GM21529 (cell line): ENCODE measurements around the gene DPP9.
"Not testable (repeated sequence)": the region's sequence is repeated elsewhere in the genome, so short reads cannot be mapped to it uniquely, and the experiment has no call there.

ENCODE experiments used
- ATAC-seq: cut with Tn5 transposase; IDR thresholded peaks from one replicate; pipeline ENCODE4 v1.9.1; 2021; ENCODE audit not compliant: unreplicated experiment

The DPP9 gene

DNA sequence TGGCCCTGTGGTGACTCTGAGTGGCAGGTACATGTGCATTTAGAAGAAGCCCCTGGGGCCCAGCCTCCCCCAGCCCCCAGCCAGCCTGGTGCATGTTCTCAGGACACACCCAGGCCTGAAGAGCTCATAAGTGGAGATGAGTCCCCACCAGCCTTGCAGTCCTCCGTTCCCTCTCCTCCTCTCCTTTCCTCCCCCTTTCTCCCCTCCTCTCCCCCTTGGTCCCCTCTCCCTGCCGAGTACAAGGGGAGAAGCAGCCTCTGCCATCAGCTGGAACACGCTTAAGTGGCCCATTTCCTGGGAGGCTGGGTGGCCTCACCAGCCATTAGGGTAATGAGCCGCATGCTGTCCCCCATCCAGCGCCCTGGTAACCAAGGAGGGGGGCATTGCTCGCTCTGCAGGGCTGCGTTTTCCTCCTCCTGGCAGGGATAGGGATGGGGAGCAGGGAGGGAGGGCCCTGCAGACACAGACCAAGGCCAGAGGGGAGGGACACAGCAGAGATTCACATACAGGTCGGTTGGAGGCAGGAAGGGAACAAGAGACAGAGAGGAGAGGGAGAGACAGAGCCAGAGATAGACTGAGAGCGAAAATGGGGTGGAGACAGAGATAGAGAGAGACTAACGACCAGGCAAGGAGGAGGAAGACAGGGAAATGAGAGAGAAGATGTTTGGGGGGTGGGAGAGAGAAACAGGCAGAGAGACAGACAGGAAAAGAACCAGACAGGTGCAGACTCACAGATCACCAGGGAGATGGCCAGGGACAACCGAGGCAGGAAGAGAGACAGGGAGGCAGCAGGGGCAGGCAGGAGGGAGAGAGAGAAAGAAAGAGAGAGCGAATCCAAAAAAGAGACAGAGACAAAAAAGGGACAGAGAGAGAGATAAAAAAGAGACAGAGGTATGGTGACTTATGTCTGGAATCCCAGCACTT is 19.3 kb upstream of the DPP9 start:
- no peak for ATAC-seq

DNA sequence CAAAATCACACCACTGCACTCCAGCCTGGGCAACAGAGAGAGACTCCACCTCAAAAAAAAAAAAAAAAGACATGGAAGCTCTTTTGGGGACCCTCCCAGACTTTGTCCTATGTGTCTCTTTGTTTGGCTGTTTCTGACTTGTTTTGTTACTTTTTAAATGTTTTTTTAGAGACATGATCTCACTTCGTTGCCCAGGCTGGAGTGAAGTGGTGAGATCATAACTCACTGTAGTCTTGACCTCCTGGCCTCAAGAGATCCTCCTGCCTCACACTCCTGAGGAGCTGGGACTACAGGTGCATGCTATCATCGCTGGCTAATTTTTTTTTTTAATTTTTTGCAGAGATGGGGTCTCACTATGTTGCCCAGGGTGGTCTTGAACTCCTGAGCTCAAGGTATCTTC is 16.4 kb upstream of the DPP9 start:
- no peak for ATAC-seq

DNA sequence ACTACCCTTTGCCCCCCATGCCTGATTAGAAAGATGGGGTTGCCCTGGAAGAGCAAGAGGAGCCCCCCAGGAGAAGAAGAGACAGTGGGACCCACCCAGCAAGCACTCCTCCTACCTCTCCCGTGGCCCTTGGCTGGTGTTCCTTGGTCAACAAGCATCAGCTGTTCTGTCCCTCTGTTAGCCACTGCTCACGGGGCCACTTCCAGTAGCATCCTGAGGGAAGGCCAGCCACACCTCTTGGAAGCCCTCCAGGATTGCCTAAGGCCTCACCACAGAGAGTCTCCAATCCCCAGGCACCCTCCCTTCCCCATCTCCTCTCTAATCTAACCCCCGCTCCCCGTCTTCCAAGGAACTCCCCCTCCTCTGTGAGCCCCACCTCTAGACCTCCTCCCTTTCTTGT is 15.1 kb upstream of the DPP9 start:
- no peak for ATAC-seq

DNA sequence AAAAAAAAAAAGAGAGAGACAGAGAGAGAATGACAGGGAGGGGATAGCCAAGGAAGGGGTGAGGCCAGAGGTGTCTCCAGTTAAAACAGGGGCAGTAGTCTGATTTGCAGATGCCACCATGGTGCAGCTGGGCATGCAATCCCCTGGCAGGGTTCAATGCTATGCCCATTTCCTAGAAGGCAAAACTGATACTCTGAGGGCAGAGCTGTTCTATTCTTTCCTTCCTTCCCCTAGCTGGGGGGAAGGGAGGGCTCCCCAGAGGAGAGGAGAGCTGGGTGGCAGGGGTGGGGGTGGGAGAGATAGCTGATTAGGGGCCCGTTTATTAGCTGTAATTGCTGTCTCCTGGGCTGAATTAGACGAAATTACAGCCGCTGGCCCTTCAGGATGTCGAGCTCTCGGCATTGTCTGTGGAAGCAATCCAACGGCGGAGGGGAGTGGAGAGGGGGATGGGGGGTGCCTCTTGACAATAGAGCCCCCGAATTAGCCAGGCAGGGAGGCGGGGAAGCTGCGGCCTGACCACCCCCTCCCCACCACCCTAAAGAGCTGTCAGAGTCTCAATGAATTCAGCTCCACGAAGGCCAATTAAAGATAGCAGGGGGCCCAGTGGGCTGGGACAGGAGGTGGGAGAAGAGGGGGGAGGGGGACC is 14.4 kb upstream of the DPP9 start:
- no peak for ATAC-seq

DNA sequence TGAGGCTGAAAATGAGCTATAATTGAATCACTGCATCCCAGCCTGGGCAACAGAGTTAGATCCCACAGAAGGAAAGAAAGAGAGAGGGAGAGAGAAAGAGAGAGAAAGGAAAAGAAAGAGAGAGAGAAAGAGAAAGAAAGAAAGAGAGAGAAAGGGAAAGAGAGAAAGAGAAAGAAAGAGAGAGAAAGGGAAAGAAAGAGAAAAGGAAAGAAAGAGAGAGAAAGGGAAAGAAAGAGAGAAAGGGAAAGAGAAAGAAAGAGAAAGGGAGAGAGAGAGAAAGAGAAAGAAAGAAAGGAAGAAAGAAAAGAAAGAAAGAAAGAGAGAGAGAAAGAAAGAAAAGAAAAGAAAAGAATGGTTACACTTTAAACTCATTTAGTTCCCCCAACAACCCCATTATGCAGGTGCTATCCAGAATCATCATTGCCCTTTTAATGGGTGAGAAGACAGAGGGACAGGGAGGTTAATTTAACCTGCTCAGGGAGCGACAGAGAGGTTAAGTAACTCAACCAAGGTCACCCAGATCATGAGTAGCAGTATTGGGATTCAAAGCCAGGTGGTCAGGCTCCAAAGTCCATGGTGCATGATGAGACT is 10.2 kb upstream of the DPP9 start:
- no peak for ATAC-seq

DNA sequence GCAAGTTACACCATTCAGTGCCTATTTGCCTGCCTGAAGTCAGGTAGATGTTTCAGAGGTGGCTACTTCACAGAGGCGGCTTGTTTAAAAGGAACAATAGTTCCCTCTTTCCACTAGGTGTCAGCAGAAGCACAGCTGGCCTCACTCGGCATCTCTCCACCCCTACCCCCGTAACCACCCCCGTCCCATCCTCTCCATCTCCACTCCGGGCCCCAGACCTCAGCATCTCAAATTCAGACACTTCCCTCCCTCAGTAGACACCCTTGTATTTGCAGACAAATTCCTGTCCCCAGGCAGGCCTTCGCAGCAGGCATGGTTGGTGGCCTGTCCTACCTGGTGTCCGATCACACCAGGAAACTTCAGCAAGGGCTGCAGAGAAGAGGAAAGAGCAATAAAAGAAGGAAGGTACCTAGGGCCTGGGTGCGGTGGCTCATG is 9.1 kb upstream of the DPP9 start:
- ATAC-seq: no peak

DNA sequence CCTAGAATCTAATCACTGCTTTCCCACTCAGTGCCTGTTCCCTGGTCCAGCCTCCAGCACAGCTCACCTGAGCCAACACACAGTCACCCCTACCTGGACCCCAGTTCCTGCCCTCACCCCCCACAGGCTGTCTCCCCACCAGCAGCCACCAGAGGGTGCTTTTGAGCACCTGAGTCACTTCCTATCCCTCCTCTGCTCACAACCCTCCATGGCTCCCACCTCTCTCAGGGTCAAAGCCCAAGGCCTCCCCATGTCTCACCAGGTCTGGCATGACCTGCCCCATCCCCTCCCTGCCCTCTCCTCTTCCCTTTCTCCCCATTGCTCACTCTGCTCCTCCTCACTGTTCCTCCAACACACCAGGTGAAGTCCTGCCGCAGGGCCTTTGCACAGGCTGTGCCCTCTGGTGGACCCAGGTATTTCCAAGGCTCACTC is 7.1 kb upstream of the DPP9 start:
- no peak for ATAC-seq

DNA sequence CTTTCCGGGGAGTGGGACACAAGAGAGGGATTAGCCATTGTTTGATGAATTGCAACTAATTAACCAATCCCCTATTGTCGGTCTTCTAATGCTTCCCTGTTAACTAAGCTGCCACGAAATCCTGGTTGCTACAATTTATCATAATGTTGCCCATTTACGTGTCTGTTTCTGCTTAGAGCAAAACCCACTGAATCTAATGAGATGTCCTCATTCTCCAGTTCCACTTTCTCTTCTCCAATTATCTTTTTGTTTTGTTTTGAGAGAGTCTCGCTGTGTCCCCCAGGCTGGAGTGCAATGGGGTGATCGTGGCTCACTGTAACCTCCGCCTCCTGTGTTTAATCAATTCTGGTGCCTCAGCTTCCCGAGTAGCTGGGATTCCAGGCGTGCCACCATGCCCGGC is 5.2 kb upstream of the DPP9 start:
- no peak for ATAC-seq

DNA sequence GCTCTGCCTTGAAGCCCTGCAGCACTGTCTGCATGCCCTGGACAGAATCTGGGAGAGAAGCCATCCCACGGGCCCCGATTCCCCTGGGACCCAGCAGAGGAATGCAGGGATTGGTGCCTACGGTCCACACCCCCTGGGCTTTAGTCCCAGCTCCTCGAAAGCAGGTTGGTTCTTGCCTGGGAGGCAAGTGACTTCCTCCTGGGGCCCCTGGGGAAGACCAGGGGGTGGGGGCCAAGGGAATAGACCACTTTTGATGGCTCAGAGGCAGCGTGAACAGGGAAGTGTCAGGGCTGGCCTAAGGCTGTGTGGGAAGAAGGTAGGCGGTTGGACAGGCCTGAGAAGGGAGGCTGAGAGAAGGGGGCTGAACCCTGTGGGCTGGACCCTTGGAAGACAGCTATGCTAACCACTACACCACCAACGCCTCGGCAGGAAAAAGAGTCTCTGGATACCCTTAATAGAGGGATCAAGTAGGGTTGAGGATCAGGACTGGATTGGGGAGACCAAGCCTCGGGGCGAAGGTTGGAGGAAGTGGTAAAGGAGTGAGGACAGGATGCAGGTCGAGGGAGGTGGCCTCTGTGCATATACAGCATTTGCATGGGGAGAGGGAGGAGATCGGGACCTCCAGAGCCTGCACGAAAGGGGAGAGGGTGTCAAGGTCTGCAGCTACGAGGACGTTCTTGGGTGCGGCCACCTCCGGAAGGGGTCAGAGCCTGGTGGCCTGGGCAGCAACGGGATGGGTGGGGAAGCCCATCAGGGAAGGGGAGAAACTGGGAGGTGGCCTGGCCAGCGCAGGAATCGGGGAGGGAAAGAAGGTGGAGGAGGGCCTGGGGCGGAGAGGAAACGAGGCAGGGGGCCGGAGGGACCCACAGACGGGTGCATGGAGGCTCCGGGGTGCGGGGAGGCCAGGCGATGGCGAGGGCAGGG is 709 bp downstream of the DPP9 start:
- peak; percentile 10 for ATAC-seq

DNA sequence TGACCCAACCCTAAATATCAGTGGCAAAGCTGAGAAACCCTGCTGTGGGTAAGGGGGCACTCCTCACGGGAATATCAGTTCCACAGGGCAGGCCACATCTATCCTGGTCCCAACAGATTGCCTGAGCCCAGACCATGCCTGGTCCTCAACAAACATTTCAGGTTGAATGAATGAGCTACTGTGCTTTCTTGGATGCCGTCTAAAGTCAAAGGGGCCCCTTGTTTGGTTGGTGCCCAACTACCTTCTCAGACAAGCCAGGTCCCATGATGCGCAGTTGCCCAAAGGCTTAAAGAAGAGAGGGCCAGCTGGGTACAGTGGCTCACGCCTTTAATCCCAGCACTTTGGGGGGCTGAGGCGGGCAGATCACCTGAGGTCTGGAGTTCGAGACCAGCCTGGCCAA is 2.4 kb downstream of the DPP9 start:
- no peak for ATAC-seq

DNA sequence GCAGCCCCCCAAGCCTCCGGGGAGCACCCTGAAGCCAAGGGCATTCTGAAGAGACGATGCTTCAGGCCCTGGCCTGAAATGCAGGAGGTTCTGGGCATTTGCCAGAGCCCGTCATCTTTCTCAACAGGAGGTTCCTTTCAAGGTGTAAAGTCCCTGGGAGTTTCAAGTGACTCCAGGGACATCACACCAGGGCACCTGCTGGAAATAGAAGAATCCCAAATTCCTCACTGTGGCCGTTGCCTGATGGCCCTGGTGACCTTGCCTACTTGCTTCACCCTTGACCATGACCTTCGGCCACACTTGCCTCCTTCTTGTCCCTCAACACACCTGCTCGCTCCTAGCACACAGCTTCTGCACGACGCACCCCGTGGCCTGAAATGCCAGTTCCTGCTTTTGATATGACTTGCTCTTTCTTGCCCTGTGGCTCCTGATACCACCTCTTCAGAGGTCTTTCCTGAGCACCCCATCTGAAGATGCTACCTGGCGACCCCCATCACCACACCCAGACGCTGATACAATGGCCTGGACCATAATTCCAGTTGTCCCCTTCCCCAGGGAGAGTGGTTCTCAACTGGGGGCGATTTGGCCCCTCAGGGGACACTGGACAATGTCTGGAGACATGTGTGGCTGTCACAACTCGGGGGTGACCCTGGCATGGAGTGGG is 3.5 kb downstream of the DPP9 start:
- ATAC-seq: no peak

DNA sequence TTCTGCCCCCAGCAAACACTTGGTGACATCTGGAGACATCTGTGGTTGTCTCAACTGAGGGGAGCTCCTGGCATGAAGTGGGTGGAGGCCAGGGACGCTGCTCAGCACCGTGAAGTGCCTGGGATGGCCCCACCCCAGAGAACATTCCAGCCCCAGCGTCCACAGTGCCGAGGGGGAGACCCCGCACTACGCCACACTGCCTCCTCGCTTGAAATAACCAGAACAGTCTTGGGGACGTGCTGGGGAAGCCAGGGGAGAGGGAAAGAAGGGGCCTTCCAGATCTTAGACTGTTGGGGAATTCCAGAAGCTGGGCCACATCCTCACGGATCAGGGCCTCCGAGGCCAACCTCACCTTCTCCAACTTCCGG is 4.2 kb downstream of the DPP9 start:
- ATAC-seq: no peak

DNA sequence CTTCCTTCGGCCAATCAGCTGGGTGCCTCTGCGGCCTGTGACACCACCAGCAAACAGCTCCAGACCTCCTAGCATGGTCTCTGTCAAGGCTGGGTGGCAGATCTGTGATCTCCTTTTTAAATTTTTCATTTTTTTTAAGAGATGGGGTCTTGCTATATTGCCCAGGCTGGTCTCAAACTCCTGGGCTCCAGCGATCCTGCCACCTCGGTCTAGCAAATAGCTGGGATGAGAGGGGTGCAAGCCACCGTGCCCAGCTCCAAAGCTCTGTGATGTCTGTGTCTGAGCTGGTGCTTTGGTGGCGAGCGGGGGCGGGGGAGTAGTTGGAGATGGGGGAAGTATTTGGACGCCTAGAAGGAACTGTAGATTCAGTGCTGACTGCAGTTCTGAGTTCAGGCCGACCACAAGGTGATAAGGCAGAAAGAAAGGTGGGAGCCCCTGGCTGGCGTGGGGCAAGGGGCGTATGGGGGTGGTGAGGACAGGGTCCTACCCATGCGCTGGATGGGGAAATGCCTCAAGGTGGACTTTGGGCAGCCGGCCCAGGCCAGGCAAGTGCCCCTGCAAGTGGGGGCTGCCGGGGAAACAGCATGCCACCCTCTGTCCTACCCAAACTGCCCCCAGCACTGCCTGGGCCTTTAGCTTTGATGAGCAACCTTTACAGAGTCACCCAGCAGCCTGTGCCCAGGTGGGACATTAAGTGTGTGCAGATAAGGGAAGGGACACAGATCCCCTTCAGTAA is 5.5 kb downstream of the DPP9 start:
- ATAC-seq: no peak

DNA sequence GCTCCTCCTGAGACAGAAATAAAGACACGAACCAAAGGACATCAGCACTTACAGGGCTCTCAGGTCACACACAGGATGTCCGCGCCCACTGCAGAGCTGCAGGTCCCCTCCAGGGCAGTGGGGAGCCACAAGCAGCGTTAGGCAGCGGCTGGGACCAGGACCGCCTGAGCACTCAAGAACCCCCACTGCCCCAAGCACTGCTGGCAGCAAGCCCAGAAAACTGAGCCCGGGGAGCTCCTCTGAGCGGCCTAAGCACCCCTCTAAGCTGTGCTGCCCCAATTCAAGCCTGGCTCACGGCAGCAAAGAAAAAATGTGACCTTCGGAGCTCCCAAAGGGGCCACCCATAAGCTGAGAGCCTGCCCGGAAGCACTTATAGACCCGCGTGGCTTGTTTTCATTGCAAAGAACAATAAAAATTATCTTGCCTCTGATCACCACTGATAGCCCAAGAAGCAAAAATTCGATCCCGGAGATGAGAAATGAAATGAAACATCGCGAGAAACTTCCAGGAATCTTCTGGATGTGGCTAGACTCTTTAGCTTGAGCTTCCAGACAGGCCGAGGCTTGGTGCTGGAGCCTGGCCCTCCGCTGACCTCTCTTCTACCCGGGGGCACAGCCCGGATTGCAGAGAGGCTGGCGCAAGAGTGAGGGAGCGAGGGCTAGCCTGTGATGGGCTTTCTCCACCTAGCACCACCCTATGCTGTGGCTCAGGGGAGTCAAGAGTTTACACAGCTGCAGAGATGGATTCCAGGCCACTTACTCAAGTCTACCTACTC is 6.3 kb downstream of the DPP9 start:
- ATAC-seq: no peak

DNA sequence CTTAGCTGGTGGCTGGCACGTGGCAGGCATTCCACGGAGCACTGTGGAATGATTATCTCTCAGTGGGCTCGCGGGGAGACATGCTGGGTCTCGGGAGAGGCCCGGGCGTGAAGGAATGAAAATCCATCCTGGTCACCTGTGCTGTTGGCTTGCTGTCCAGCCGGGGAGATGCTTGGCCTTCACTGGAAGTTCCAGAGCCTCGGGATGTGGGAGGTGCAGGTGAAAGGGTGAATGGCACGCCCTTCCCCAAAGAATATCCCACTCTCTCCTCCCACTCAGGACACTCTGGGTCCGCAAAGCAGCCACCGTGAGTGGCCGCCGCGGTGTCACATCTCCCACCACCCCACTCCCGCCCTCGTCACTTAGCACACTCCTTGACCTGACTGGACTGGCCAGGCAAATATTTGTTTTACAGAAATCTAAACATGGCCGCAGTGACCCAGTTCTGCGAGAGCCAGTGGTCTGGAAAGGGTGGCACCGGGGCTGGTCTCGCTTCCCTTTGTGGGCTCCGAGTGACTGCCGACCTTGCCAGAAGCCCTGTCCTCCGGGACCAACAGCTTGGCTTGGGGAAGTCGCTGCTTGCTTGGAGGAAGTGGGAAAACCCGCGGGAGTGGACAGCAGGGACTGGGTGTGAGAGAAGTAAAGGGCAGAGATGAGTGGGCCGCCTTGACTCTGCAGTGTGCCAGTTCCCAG is 8.0 kb downstream of the DPP9 start:
- no peak for ATAC-seq

DNA sequence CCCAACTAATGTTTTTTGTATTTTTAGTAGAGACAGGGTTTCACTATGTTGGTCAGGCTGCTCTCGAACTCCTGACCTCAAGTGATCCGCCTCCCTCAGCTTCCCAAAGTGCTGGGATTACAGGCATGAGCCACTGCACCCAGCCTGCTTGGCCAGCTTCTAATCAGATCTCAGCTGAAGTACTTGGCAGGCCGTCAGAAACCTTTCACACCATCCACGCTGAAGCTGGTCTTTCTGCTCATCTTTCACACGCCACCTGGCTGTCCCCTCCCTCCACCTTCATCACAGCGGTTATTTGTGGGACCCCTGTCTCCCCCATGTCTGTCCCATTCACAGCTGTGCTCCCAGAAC is 8.5 kb downstream of the DPP9 start:
- not testable (repeated sequence) for ATAC-seq

DNA sequence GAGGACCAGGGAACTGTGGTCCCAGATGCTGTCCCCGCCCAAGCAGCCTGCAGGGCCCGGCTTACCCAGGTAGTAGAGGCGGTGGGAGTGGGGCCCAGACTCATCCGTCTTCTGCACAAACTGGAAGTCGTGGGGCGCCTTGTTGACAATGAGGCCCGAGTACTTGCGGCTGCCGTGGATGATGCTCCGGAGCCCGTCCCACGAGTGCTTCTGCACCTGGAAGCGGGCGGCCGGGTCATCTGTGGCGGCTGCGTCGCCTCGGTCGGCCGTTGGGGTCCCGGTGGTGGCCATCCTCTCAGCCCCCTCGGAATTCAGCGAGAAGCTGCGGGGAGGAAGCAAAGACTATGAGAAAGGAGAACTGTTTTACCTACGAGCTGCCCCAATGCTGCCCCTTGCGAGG is 9.6 kb downstream of the DPP9 start:
- no peak for ATAC-seq

DNA sequence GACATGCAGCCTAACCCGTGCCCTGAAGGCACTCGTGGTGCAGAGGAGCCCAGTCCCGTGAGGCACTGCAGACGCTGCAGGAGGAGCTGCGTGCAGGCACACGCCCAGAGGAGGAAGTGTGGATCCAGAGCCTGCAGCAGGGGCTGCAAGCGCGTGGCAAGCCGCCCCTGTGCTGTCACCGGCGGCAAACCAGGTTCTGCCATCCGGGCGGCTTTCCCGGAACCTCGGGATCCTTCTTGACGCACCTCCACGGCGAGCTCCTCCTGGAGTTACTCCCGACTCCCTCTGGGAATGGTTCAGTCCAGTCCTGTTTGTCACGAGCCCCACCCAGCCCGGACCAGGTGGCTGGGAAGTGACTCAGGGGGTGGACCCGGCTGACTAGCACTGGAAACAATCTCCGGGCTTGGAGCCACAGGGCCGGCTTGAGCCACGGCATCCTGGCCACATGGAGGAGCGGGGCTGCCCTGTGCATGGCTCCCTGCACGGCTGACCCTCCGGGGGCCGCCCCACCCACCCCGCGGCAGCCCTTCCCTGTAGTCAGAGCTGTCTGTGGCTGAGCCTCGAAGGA is 10.2 kb downstream of the DPP9 start:
- ATAC-seq: no peak
